Keratinocyte (primary cell): ENCODE data around the gene TIMM23.

Experiments
- EZH2 ChIP-seq: IDR thresholded peaks from one replicate; pipeline ENCODE4 v1.6.1; 2012; ENCODE audit warnings: inconsistent platforms, mild to moderate bottlenecking, low read length, moderate library complexity
- TF ChIP-seq, protein P1 (sequence below), 3 experiments: IDR thresholded peaks in 1 of 3; conservative IDR thresholded peaks in 1 of 3; optimal IDR thresholded peaks in 1 of 3; 2 replicates in 2 of 3; 3 replicates in 1 of 3; pipeline versions ENCODE3 to v1.5.1; 2011; ENCODE audit warnings: low read length in 3 of 3, mild to moderate bottlenecking in 3 of 3, moderate library complexity in 2 of 3, control low read depth in 1 of 3, inconsistent platforms in 1 of 3; ENCODE audit not compliant: insufficient read depth in 2 of 3; ENCODE audit errors: extremely low read depth in 1 of 3

DNA sequence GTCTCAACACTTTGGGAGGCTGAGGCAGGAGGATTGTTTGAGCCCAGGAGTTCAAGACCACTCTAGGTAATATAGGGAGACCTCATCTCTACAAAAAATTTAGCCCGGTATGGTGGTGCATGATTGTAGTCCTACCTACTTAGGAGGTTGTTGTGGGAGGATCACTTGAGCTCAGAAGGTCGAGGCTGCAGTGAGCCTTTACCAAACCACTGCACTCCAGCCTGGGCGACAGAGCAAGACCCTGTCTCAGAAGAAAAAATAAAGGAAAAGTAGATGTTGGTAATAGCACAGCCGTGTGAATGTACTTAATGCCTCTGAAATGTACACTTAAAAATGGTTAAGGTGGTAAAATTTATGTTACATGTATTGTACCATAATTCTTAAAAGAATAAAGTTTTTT lies 25.3 kb downstream of the TIMM23 start:
- TF ChIP-seq, protein P1, sequence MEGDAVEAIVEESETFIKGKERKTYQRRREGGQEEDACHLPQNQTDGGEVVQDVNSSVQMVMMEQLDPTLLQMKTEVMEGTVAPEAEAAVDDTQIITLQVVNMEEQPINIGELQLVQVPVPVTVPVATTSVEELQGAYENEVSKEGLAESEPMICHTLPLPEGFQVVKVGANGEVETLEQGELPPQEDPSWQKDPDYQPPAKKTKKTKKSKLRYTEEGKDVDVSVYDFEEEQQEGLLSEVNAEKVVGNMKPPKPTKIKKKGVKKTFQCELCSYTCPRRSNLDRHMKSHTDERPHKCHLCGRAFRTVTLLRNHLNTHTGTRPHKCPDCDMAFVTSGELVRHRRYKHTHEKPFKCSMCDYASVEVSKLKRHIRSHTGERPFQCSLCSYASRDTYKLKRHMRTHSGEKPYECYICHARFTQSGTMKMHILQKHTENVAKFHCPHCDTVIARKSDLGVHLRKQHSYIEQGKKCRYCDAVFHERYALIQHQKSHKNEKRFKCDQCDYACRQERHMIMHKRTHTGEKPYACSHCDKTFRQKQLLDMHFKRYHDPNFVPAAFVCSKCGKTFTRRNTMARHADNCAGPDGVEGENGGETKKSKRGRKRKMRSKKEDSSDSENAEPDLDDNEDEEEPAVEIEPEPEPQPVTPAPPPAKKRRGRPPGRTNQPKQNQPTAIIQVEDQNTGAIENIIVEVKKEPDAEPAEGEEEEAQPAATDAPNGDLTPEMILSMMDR (optimal IDR thresholded peaks at IDR 0.05 in 1 of 3, IDR thresholded peaks at IDR 0.05 in 1 of 3, conservative IDR thresholded peaks at IDR 0.05 in 1 of 3; ENCODE audit: extremely low read depth in 1 of 3, insufficient read depth in 2 of 3, low read length in 3 of 3), result no peak
- TF ChIP-seq EZH2, result no peak
